GM18870 (cell line): ENCODE data around the gene ADAMTS2.

Source experiments
- ATAC-seq: cut with Tn5 transposase; IDR thresholded peaks from one replicate; pipeline ENCODE4 v1.9.1; 2021; ENCODE audit warnings: moderate library complexity; ENCODE audit not compliant: unreplicated experiment

Gene ADAMTS2

GRCh38 chr5:179312557-179313235, 32.6 kb downstream of the ADAMTS2 start:
- no peak for ATAC-seq

DNA sequence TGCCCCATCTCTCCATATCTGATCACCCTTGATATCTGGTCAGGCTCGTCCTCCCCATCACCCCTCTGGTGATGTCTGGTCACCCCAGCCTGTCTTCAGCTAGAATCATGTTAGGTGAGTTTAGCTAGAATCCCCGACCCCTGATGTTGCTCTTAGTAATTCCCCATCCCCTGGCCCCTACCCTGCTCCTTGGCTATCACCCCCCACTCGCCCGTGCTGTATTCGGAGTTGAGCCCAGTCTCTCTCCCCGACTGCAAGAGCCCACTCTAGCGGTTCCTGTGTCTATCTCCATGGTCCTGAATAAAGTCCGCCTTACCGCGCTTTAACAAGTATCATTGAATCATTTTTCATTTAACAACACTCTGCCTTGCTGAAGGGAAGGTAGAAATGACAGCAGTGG, 33.7 kb downstream of the ADAMTS2 start:
- no peak for ATAC-seq

DNA sequence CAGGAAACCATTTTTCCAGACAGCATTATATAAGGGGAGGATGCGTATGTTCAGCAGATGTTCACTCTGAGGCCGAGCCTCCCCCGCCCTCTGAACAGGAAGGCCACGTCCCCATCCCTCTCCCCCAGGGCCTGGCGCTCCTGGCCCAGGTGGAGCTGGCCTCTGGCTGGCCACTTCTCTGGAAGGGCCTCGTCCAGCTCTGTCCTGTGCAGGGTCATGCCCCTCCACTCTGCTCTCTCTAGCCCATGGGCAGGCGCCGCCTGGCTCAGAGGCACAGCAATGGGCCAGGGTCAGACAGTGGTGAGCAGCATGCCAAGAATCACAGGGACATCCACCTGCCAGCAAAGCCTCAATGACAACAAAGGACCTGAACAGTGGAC, 34.2 kb downstream of the ADAMTS2 start:
- no peak for ATAC-seq

DNA sequence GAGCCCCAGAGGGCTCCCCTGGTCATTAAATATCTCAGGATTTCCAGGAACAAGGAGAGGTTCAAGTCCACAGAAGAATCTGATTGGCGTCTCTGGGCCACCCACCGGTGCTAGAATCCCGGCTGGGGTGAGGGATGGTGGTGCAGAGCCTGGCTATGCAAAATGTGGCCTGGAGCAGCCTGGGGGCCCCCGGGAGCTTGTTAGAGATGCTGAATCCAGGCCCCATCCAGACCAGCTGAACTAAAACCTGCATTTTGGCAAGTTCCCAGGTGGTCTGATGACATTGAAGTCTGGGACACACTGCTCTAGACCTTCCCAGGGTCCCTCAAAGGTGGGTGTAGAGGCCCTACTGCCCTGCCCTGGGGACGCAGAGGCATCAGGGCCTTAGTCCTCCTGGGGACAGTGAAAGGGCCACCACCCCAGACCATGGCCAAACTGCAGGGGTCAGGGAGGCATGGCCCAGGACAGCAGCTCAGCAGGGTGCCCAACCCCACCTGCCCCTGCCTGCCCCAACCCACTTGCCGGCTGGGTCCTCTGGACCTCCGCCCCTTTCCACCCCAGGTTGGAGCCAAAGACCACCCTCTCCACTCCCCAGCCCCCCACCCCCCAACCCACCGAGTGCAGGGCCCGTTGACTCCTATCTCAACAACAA, 34.7 kb downstream of the ADAMTS2 start:
- ATAC-seq, result no peak

GRCh38 chr5:179309751-179310320, 35.4 kb downstream of the ADAMTS2 start:
- no peak for ATAC-seq

DNA sequence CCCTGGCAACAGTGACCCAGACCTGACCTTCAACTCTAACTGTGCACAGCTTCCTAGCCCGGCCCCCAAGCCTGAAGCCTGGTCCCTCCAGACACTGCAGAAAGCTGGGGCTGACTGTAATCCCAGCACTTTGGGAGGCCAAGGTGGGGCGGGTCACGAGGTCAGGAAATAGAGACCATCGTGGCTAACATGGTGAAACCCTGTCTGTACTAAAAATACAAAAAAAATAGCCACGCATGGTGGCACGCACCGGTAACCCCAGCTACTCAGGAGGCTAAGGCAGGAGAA, 35.9 kb downstream of the ADAMTS2 start:
- no peak for ATAC-seq

GRCh38 chr5:179308563-179309382, 36.5 kb downstream of the ADAMTS2 start:
- no peak for ATAC-seq

- no peak for ATAC-seq
Measured at GRCh38 chr5:179307931-179308471, 37.3 kb downstream of the ADAMTS2 start.

- ATAC-seq, result no peak
Measured at GRCh38 chr5:179307013-179307800, 38.1 kb downstream of the ADAMTS2 start.

- no peak for ATAC-seq
Measured at GRCh38 chr5:179306191-179307012, 38.9 kb downstream of the ADAMTS2 start.

DNA sequence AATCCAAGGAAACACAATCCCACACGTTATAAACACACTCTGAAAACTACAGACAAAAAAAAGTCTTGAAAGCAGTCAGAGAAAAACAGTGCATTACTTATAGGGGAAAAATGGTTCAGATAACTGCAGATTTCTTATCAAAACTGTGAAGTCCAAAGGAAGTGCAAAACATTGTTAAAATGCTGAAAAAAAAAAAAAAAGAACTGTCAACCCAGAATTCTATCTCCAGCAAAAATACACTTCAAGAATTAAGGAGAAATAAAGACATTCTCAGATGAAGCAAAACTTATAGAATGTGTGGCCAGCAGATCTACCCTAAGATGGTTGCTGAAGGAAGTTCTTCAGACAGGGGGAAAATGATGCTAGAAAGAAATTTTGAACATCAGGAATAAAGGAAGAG, 40.4 kb downstream of the ADAMTS2 start:
- ATAC-seq, result no peak

DNA sequence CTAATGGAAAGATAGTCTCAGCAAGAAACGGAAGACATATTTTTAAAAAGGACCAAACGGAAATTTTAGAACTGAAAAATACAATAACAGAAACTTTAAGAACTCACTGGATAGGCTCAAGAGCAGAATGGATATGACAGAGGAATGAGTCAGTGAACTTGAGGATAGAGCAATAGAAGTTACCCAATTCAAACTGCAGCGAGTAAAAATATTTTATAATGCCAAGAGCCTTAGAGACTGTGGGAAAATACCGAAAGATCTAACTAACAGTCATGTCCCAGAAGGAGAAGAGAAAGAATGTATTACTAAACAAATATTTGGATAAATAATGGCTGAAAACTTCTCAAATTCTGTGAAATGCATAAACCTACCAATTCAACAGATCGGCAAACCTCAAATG, 40.8 kb downstream of the ADAMTS2 start:
- no peak for ATAC-seq

DNA sequence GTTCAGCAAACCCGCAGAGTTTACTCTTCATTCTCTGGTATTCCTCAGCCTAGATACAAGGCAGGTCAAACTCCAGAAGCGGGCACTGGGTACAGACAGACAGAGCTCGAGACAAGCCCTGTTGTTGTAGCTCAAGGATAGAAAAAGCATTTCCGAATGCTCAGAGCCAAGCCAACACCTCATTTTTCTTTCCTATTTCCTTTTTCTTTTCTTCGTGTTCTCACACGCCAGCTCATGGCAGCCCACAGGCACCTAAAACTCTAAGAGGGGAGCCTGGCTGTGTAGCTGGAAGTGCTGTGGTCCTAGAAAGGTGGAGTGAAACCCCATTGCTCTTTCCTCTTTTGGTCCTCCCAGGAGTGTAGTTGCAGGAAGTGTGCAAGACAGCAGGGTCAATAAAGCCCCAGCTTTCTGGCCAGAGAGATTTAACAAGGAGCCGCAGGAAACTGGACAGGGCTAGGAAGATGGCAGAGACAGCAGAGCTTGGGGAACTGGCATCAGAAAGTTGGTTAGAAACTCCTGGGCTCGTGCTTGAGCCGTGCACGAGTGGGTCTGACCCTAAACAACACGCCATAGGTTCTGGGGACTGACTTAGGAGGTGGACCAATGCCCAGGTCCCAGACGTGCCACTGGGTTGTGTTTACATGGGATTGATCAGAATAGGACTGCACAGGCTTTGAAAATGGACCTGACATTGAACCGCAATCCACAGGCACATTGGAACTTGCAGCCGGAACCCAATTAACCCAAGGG, 41.6 kb downstream of the ADAMTS2 start:
- ATAC-seq, result no peak

- no peak for ATAC-seq
Measured at GRCh38 chr5:179302499-179303185, 42.6 kb downstream of the ADAMTS2 start.

GRCh38 chr5:179301796-179302195, 43.5 kb downstream of the ADAMTS2 start:
- ATAC-seq, result no peak

GRCh38 chr5:179301376-179301775, 43.9 kb downstream of the ADAMTS2 start:
- ATAC-seq, result no peak

- ATAC-seq, result no peak
Measured at GRCh38 chr5:179300581-179301180, 44.6 kb downstream of the ADAMTS2 start.
